Motor neuron (in vitro differentiated cells): ENCODE data around the gene ATOX1. TPM values are rescaled to one million over a fixed set of nuclear protein-coding genes. Genes with fewer than 3 reads are reported as not detected.

Source experiments
- ATAC-seq, 8 experiments: fragments of 200-7000 bp; cut with Tn5 transposase; replicated peaks in 6 of 8; 2 replicates each; pipeline ENCODE4 v1.8.0; 2021; ENCODE audit warnings: mild to moderate bottlenecking in 8 of 8, moderate library complexity in 8 of 8
- H3K27ac ChIP-seq, 2 donors: fragments of 250-450 bp; sonication (Bioruptor Pico); 2 replicates each; pipeline ENCODE4 v1.9.0; 2021; ENCODE audit warnings: antibody characterized with exemption in 2 of 2, mild to moderate bottlenecking in 2 of 2, moderate library complexity in 1 of 2
- H3K4me1 ChIP-seq, 2 donors: fragments of 250-450 bp; sonication (Bioruptor Pico); replicated peaks in 1 of 2; 2 replicates each; pipeline ENCODE4 v1.6.1; 2021; ENCODE audit warnings: antibody characterized with exemption in 2 of 2, mild to moderate bottlenecking in 2 of 2, moderate library complexity in 1 of 2
- H3K4me3 ChIP-seq, 5 donors: fragments of 250-450 bp; sonication (Bioruptor Pico); 2 replicates each; pipeline ENCODE4 v1.9.0; 2021; ENCODE audit warnings: antibody characterized with exemption in 5 of 5, mild to moderate bottlenecking in 5 of 5, moderate library complexity in 4 of 5
- WGBS, 10 experiments: fragments of 450-650 bp; shearing (Covaris generic); methylation state at CpG; one replicate each; pipeline ENCODE4 v1.0.0; 2022; 5-methylcytosine and 5-hydroxymethylcytosine counted together
- in situ Hi-C, 9 experiments: fragments of 400-800 bp; cut with MboI; loops; one replicate each; pipeline ENCODE4 v1.15.0; 2021; ENCODE audit warnings: low sequenced_read_pairs in 9 of 9, low pct_unique_long_range_greater_than_20kb in 2 of 9; ENCODE audit not compliant: unreplicated experiment in 9 of 9
- total RNA-seq, 8 experiments: library from RNA; unstranded; fragments of 300-600 nt; gene quantifications; 2 replicates each; pipeline versions ENCODE4 v1.2.3 to v1.2.4, GENCODE V29; 2022

Gene ATOX1
- total RNA-seq, 8 experiments from 2014 or later: 112 to 346 (median 130) TPM

DNA sequence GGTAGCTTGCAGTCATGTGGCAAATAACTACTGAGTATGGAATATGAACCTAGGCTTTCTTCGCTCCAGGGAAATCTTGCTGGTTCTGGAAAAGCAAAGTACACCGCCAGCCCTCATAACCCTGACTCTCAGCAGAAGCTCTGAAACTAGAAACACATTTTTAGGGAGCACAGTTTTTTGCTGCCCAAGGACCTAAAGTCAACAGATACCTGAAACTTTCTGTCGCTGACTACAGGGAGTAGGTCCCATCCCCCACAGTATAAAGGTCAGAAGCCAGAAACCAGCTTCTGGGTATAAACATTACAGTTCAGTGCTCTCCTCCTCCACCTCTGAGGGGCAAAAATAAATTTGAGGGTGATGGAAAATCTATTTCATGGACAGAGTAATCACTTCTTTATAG is 3.0 kb downstream of the ATOX1 start:
- in situ Hi-C loops: no loop called here
- no peak for ATAC-seq
- WGBS, 10 experiments: 50 to 100% (median 92%) methylated on average over 1 to 3 of the region's 3 CpGs; no CpG with 5 or more reads in 3 of the 10 experiments
- Histone ChIP-seq H3K4me3 (no peak overlapping the region), H3K4me1 (peaks cover 12 to 18% of the 10 kb centered on the region in 2 donors), H3K27ac (no peak overlapping the region)

- no peak overlapping the region for H3K4me3 ChIP-seq
- WGBS, 10 experiments: 92 to 100% (median 93%) methylated on average over 1 to 4 of the region's 4 CpGs; no CpG with 5 or more reads in 7 of the 10 experiments
- no peaks in the 10 kb centered on the region for H3K4me1 ChIP-seq
- in situ Hi-C loops: no loop called here
- H3K27ac ChIP-seq: no peak overlapping the region
- no peak for ATAC-seq
These were observed 6.8 kb downstream of the ATOX1 start for GRCh38 chr5:151751593-151751992.

GRCh38 chr5:151751091-151751490 is 7.3 kb downstream of the ATOX1 start:
- ATAC-seq: no peak
- Histone ChIP-seq H3K27ac (no peak overlapping the region), H3K4me3 (no peak overlapping the region), H3K4me1 (no peaks in the 10 kb centered on the region)
- 82 to 100% (median 100%) methylated on average over 1 to 3 of the region's 4 CpGs; no CpG with 5 or more reads in 4 of the 10 experiments for WGBS, 10 experiments
- in situ Hi-C loops: no loop called here

GRCh38 chr5:151750121-151750520 is 8.3 kb downstream of the ATOX1 start:
- no peaks in the 10 kb centered on the region for H3K4me1 ChIP-seq
- in situ Hi-C loops: no loop called here
- 80 to 100% (median 93%) methylated on average over 1 to 4 of the region's 4 CpGs for WGBS, 10 experiments
- H3K4me3 ChIP-seq: no peak overlapping the region
- ATAC-seq: no peak
- no peak overlapping the region for H3K27ac ChIP-seq

GRCh38 chr5:151745071-151745705 is 13.2 kb downstream of the ATOX1 start:
- in situ Hi-C loops: loop anchor here in 1 of 9 experiments (10.0 kb wide), 1 partner anchor 80 kb away; no protein-coding TSS in a partner anchor

GRCh38 chr5:151743530-151743929 is 14.9 kb downstream of the ATOX1 start:
- no peak overlapping the region for H3K4me3 ChIP-seq
- ATAC-seq: no peak
- in situ Hi-C loops: loop anchor here in 3 of 9 experiments (5.0 to 10.0 kb wide), 2 partner anchors 79 to 86 kb away; no protein-coding TSS in a partner anchor
- H3K27ac ChIP-seq: no peak overlapping the region
- peaks cover 5 to 8% of the 10 kb centered on the region in 2 donors for H3K4me1 ChIP-seq
- WGBS, 10 experiments: 83 to 100% (median 100%) methylated on average over 1 of the region's 1 CpG; no CpG with 5 or more reads in 2 of the 10 experiments

More at GRCh38 chr5:151745071-151745705, 13.2 kb downstream of the ATOX1 start:
- 0 to 94% (median 68%) methylated on average over 1 to 4 of the region's 7 CpGs; no CpG with 5 or more reads in 2 of the 10 experiments for WGBS, 10 experiments
- Histone ChIP-seq H3K27ac (no peak overlapping the region), H3K4me1 (peaks cover 4 to 6% of the 10 kb centered on the region in 2 donors), H3K4me3 (no peak overlapping the region)
- peak in 2 of 8 experiments; percentile 51 to 62 for ATAC-seq

DNA sequence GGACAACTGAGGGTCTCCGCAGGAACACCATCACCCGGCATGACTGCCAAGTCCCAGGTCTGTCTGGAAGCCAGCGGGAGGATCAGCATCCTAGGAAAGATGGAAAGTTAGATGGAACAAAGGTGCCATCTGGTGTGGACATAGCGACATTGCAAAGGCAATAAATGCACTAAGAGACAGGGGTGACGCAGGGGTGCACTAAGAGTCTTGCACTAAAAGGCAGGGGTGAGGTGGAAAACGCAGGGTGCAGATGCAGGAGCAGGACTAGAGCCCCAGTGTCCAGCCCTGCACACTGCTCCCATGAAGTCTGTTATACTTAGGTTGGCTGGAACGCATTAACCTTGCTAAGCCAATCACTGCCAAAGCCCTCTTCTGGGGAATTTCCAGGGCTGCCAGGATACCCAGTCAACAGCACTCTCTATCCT is 15.5 kb downstream of the ATOX1 start:
- ATAC-seq: peak in 6 of 8 experiments; percentile 50 to 73 (median 70)
- Histone ChIP-seq H3K4me1 (peaks cover 5 to 8% of the 10 kb centered on the region in 2 donors), H3K27ac (no peak overlapping the region), H3K4me3 (no peak overlapping the region)
- in situ Hi-C loops: loop anchor here in 3 of 9 experiments (5.0 to 10.0 kb wide), 2 partner anchors 78 to 86 kb away; no protein-coding TSS in a partner anchor
- 11 to 81% (median 33%) methylated on average over 1 to 4 of the region's 7 CpGs; no CpG with 5 or more reads in 4 of the 10 experiments for WGBS, 10 experiments

DNA sequence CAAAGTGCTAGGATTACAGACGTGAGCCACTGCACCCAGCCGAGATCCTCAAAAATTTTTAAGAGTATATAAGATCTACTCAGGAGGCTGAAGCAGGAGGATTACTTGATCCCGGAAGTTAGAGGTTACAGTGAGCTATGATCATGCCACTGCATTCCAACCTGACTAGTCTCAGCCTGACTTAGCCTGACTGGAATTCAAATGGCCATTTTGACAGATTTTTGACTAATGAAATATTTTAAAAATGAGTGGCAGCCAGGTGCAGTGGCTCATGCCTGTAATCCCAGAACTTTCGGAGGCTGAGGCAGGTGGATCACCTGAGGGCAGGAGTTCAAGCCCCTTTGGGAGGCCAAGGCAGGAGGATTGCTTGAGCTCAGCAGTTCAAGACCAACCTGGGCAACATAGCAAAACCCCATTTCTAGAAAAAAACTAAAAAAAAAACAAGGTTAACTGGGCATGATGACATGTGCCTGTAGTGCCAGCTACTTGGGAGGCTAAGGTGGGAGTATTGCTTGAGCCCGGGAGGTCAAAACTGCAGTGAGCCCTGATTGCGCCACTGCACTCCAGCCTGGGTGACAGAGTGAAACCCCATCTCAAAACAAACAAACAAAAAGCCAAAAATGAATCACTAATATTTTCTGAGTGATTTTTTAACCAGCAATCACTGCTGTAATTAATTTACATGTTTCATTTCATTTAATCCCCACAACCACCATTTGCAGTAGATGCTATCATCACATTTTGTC is 16.6 kb downstream of the ATOX1 start:
- no peak for ATAC-seq
- no peak overlapping the region for H3K27ac ChIP-seq
- in situ Hi-C loops: loop anchor here in 3 of 9 experiments (5.0 to 10.0 kb wide), 2 partner anchors 77 to 85 kb away; no protein-coding TSS in a partner anchor
- no peak overlapping the region for H3K4me3 ChIP-seq
- peaks cover 5 to 8% of the 10 kb centered on the region in 2 donors for H3K4me1 ChIP-seq
- 20 to 100% (median 91%) methylated on average over 2 to 5 of the region's 6 CpGs; no CpG with 5 or more reads in 2 of the 10 experiments for WGBS, 10 experiments

- WGBS, 10 experiments: 7 to 100% (median 24%) methylated on average over 1 to 2 of the region's 2 CpGs; no CpG with 5 or more reads in 1 of the 10 experiments
- no peak for ATAC-seq
- Histone ChIP-seq H3K4me1 (peaks cover 5 to 8% of the 10 kb centered on the region in 2 donors), H3K4me3 (no peak overlapping the region), H3K27ac (no peak overlapping the region)
- in situ Hi-C loops: loop anchor here in 3 of 9 experiments (5.0 to 10.0 kb wide), 2 partner anchors 76 to 84 kb away; no protein-coding TSS in a partner anchor
These were observed 17.5 kb downstream of the ATOX1 start for GRCh38 chr5:151740958-151741373.

GRCh38 chr5:151740336-151740942 is 18.0 kb downstream of the ATOX1 start:
- WGBS, 10 experiments: 0 to 45% (median 5%) methylated on average over 2 to 6 of the region's 11 CpGs; no CpG with 5 or more reads in 4 of the 10 experiments
- H3K27ac ChIP-seq: no peak overlapping the region
- ATAC-seq: peak; percentile 64 to 80 (median 74)
- peaks cover 5 to 8% of the 10 kb centered on the region in 2 donors for H3K4me1 ChIP-seq
- H3K4me3 ChIP-seq: no peak overlapping the region
- in situ Hi-C loops: loop anchor here in 3 of 9 experiments (5.0 to 10.0 kb wide), 2 partner anchors 76 to 83 kb away; no protein-coding TSS in a partner anchor

DNA sequence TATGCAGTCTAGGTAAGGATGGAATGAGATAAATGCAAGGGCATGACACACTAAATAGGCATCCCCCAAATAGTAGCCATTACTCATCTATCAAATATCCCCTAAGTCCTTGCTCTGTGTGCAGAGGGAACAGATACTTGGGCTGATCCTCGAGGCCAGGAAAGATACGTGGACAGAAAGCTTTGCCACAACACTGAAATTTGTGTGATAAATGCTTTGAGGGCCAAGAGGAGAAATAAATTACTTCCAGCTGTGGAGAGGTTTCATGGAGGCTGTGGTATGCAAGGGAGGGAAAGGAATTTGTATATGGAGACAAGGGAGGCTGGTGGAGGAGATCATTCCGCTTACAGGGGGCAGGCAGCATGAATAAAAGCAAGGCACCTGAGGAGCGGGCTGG is 18.5 kb downstream of the ATOX1 start:
- 0 to 50% (median 16%) methylated on average over 1 to 3 of the region's 4 CpGs; no CpG with 5 or more reads in 6 of the 10 experiments for WGBS, 10 experiments
- Histone ChIP-seq H3K27ac (no peak overlapping the region), H3K4me3 (no peak overlapping the region), H3K4me1 (peaks cover 5 to 8% of the 10 kb centered on the region in 2 donors)
- peak in 6 of 8 experiments; percentile 14 to 73 (median 35) for ATAC-seq
- in situ Hi-C loops: loop anchor here in 3 of 9 experiments (5.0 to 10.0 kb wide), 2 partner anchors 75 to 83 kb away; no protein-coding TSS in a partner anchor

DNA sequence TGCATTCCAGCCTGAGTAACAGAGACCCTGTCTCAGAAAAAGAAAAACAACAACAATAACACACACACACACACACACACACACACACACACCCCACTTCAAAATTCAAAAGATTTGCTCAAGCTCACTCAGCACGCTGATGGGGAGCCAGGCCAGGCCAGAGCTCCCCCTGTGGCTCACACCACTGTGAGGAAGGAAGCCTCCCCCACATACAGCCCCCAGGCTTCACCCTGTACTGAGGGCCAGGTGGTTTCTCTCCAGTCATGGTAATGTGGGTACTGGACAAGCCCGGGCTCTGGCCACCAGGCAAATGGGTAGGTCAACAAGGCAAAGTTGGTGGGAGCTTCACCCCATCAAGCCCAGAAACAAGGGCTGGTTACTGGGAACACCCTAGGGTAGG is 19.0 kb downstream of the ATOX1 start:
- peaks cover 5 to 8% of the 10 kb centered on the region in 2 donors for H3K4me1 ChIP-seq
- no peak overlapping the region for H3K27ac ChIP-seq
- no peak for ATAC-seq
- H3K4me3 ChIP-seq: no peak overlapping the region
- in situ Hi-C loops: no loop called here
- WGBS, 10 experiments: 100% methylated on average over 1 of the region's 2 CpGs; no CpG with 5 or more reads in 9 of the 10 experiments
